Measurements from ENCODE around the gene ARID3A.

Gene ARID3A

GRCh38 chr19:1004803-1005664 is 79.2 kb downstream of the ARID3A start:
- Histone ChIP-seq H3K4me3 (ENCODE audit: low read length in 2 of 2) (no peak overlapping the region), H3K27ac (ENCODE audit: low read depth in 2 of 2, low read length in 2 of 2) (no peak overlapping the region), H3K36me3 (ENCODE audit: control insufficient read depth in 2 of 2, insufficient read depth in 2 of 2, low read length in 2 of 2) (peaks cover 0 to 1% of the 10 kb centered on the region in 2 donors), H3K9ac (ENCODE audit: low read depth in 1 of 2, low read length in 2 of 2) (no peak overlapping the region), H3K4me1 (ENCODE audit: control insufficient read depth in 2 of 2, insufficient read depth in 2 of 2, low read length in 2 of 2) (peaks cover 0 to 3% of the 10 kb centered on the region in 2 donors), H3K27me3 (ENCODE audit: control insufficient read depth in 2 of 2, insufficient read depth in 2 of 2, low read length in 2 of 2) (peaks cover 9 to 10% of the 10 kb centered on the region in 2 donors), H3K9me3 (ENCODE audit: control insufficient read depth in 2 of 2, low read length in 2 of 2) (no peaks in the 10 kb centered on the region)

- Histone ChIP-seq H3K36me3 (ENCODE audit: control insufficient read depth in 2 of 2, insufficient read depth in 2 of 2, low read length in 2 of 2) (peaks cover 0 to 6% of the 10 kb centered on the region in 2 donors), H3K4me1 (ENCODE audit: control insufficient read depth in 2 of 2, insufficient read depth in 2 of 2, low read length in 2 of 2) (no peaks in the 10 kb centered on the region), H3K9ac (ENCODE audit: low read depth in 1 of 2, low read length in 2 of 2) (no peak overlapping the region), H3K27me3 (ENCODE audit: control insufficient read depth in 2 of 2, insufficient read depth in 2 of 2, low read length in 2 of 2) (peaks cover 4 to 5% of the 10 kb centered on the region in 2 donors), H3K9me3 (ENCODE audit: control insufficient read depth in 2 of 2, low read length in 2 of 2) (no peaks in the 10 kb centered on the region), H3K4me3 (ENCODE audit: low read length in 2 of 2) (no peak overlapping the region), H3K27ac (ENCODE audit: low read depth in 2 of 2, low read length in 2 of 2) (no peak overlapping the region)
These were observed 81.0 kb downstream of the ARID3A start for GRCh38 chr19:1006711-1007398.

- H3K4me1 ChIP-seq (ENCODE audit: control insufficient read depth in 2 of 2, insufficient read depth in 2 of 2, low read length in 2 of 2), result no peaks in the 10 kb centered on the region
- H3K4me3 ChIP-seq (ENCODE audit: low read length in 2 of 2), result no peak overlapping the region
- H3K36me3 ChIP-seq (ENCODE audit: control insufficient read depth in 2 of 2, insufficient read depth in 2 of 2, low read length in 2 of 2), result peaks cover 0 to 13% of the 10 kb centered on the region in 2 donors
- H3K9me3 ChIP-seq (ENCODE audit: control insufficient read depth in 2 of 2, low read length in 2 of 2), result no peaks in the 10 kb centered on the region
- peaks cover 4% of the 10 kb centered on the region in 2 donors for H3K27me3 ChIP-seq (ENCODE audit: control insufficient read depth in 2 of 2, insufficient read depth in 2 of 2, low read length in 2 of 2)
- H3K27ac ChIP-seq (ENCODE audit: low read depth in 2 of 2, low read length in 2 of 2), result no peak overlapping the region
- no peak overlapping the region for H3K9ac ChIP-seq (ENCODE audit: low read depth in 1 of 2, low read length in 2 of 2)
These were observed 81.8 kb downstream of the ARID3A start for GRCh38 chr19:1007399-1008251.

GRCh38 chr19:1008268-1009040 is 82.6 kb downstream of the ARID3A start:
- peaks cover 6 to 20% of the 10 kb centered on the region in 2 donors for H3K36me3 ChIP-seq (ENCODE audit: control insufficient read depth in 2 of 2, insufficient read depth in 2 of 2, low read length in 2 of 2)
- no peaks in the 10 kb centered on the region for H3K9me3 ChIP-seq (ENCODE audit: control insufficient read depth in 2 of 2, low read length in 2 of 2)
- no peak overlapping the region for H3K27ac ChIP-seq (ENCODE audit: low read depth in 2 of 2, low read length in 2 of 2)
- peaks cover 0 to 4% of the 10 kb centered on the region in 2 donors for H3K27me3 ChIP-seq (ENCODE audit: control insufficient read depth in 2 of 2, insufficient read depth in 2 of 2, low read length in 2 of 2)
- H3K9ac ChIP-seq (ENCODE audit: low read depth in 1 of 2, low read length in 2 of 2), result no peak overlapping the region
- no peaks in the 10 kb centered on the region for H3K4me1 ChIP-seq (ENCODE audit: control insufficient read depth in 2 of 2, insufficient read depth in 2 of 2, low read length in 2 of 2)
- H3K4me3 ChIP-seq (ENCODE audit: low read length in 2 of 2), result no peak overlapping the region

- no peak overlapping the region for H3K4me3 ChIP-seq (ENCODE audit: low read length in 2 of 2)
- no peaks in the 10 kb centered on the region for H3K4me1 ChIP-seq (ENCODE audit: control insufficient read depth in 2 of 2, insufficient read depth in 2 of 2, low read length in 2 of 2)
- no peak overlapping the region for H3K9ac ChIP-seq (ENCODE audit: low read depth in 1 of 2, low read length in 2 of 2)
- no peaks in the 10 kb centered on the region for H3K9me3 ChIP-seq (ENCODE audit: control insufficient read depth in 2 of 2, low read length in 2 of 2)
- peaks cover 0 to 4% of the 10 kb centered on the region in 2 donors for H3K27me3 ChIP-seq (ENCODE audit: control insufficient read depth in 2 of 2, insufficient read depth in 2 of 2, low read length in 2 of 2)
- H3K36me3 ChIP-seq (ENCODE audit: control insufficient read depth in 2 of 2, insufficient read depth in 2 of 2, low read length in 2 of 2), result peaks cover 13 to 23% of the 10 kb centered on the region in 2 donors
- H3K27ac ChIP-seq (ENCODE audit: low read depth in 2 of 2, low read length in 2 of 2), result peak overlapping the region; percentile 13 to 52
These were observed 83.5 kb downstream of the ARID3A start for GRCh38 chr19:1009041-1009980.

- peaks cover 13 to 23% of the 10 kb centered on the region in 2 donors for H3K36me3 ChIP-seq (ENCODE audit: control insufficient read depth in 2 of 2, insufficient read depth in 2 of 2, low read length in 2 of 2)
These were observed 84.2 kb downstream of the ARID3A start for GRCh38 chr19:1009981-1010538.

GRCh38 chr19:1010586-1011510 is 85.0 kb downstream of the ARID3A start:
- Histone ChIP-seq H3K36me3 (ENCODE audit: control insufficient read depth in 2 of 2, insufficient read depth in 2 of 2, low read length in 2 of 2) (peaks cover 13 to 23% of the 10 kb centered on the region in 2 donors), H3K9me3 (ENCODE audit: control insufficient read depth in 2 of 2, low read length in 2 of 2) (no peaks in the 10 kb centered on the region), H3K4me1 (ENCODE audit: control insufficient read depth in 2 of 2, insufficient read depth in 2 of 2, low read length in 2 of 2) (peaks cover 3 to 5% of the 10 kb centered on the region in 2 donors), H3K4me3 (ENCODE audit: low read length in 2 of 2) (no peak overlapping the region), H3K9ac (ENCODE audit: low read depth in 1 of 2, low read length in 2 of 2) (no peak overlapping the region), H3K27ac (ENCODE audit: low read depth in 2 of 2, low read length in 2 of 2) (no peak overlapping the region), H3K27me3 (ENCODE audit: control insufficient read depth in 2 of 2, insufficient read depth in 2 of 2, low read length in 2 of 2) (no peaks in the 10 kb centered on the region)

More at GRCh38 chr19:1009981-1010538, 84.2 kb downstream of the ARID3A start:
- H3K9me3 ChIP-seq (ENCODE audit: control insufficient read depth in 2 of 2, low read length in 2 of 2), result no peaks in the 10 kb centered on the region
- no peak overlapping the region for H3K4me3 ChIP-seq (ENCODE audit: low read length in 2 of 2)
- peak overlapping the region; percentile 13 to 52 for H3K27ac ChIP-seq (ENCODE audit: low read depth in 2 of 2, low read length in 2 of 2)
- H3K9ac ChIP-seq (ENCODE audit: low read depth in 1 of 2, low read length in 2 of 2), result no peak overlapping the region
- H3K27me3 ChIP-seq (ENCODE audit: control insufficient read depth in 2 of 2, insufficient read depth in 2 of 2, low read length in 2 of 2), result peaks cover 0 to 3% of the 10 kb centered on the region in 2 donors
- H3K4me1 ChIP-seq (ENCODE audit: control insufficient read depth in 2 of 2, insufficient read depth in 2 of 2, low read length in 2 of 2), result peaks cover 2% of the 10 kb centered on the region in 2 donors

GRCh38 chr19:1011831-1012333 is 86.0 kb downstream of the ARID3A start:
- Histone ChIP-seq H3K4me3 (ENCODE audit: low read length in 2 of 2) (no peak overlapping the region), H3K27ac (ENCODE audit: low read depth in 2 of 2, low read length in 2 of 2) (no peak overlapping the region), H3K36me3 (ENCODE audit: control insufficient read depth in 2 of 2, insufficient read depth in 2 of 2, low read length in 2 of 2) (peaks cover 17 to 23% of the 10 kb centered on the region in 2 donors), H3K4me1 (ENCODE audit: control insufficient read depth in 2 of 2, insufficient read depth in 2 of 2, low read length in 2 of 2) (peaks cover 13% of the 10 kb centered on the region in 2 donors), H3K9me3 (ENCODE audit: control insufficient read depth in 2 of 2, low read length in 2 of 2) (no peaks in the 10 kb centered on the region), H3K9ac (ENCODE audit: low read depth in 1 of 2, low read length in 2 of 2) (no peak overlapping the region), H3K27me3 (ENCODE audit: control insufficient read depth in 2 of 2, insufficient read depth in 2 of 2, low read length in 2 of 2) (no peaks in the 10 kb centered on the region)
